ENCODE results near the gene PA2G4.
"Not testable (repeated sequence)": the region's sequence is repeated elsewhere in the genome, so short reads cannot be mapped to it uniquely, and the experiment has no call there.

PA2G4 gene

GRCh38 chr12:56154818-56155217 is 50.5 kb downstream of the PA2G4 start:
- DNase-seq = no peak

DNA sequence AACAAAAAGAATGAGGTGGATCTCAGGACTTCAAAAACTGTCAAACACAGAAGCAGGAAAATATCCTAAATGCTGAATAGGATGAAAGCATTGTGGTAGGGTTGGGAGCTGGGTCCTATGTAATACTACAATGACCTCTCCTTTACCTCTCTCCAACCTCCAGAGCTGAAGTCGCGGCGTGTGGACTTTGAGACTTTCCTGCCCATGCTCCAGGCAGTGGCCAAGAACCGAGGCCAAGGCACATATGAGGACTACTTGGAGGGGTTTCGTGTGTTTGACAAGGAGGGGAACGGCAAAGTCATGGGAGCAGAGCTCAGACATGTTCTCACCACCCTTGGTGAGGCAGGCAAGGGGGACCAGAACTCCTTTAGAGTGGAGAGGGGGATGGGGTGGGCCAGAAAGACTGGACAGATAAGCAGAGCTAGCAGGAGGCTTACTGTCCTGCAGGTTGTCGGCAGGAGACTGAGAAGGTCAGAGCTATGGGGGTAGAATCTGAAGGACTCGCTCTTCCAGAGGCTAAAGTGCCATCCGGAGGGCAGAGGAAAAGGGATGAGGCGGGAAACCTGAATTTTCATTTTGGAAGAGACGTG is 51.0 kb downstream of the PA2G4 start:
- no peak for DNase-seq

GRCh38 chr12:56156464-56157200 is 52.3 kb downstream of the PA2G4 start:
- not testable (repeated sequence) for DNase-seq

DNA sequence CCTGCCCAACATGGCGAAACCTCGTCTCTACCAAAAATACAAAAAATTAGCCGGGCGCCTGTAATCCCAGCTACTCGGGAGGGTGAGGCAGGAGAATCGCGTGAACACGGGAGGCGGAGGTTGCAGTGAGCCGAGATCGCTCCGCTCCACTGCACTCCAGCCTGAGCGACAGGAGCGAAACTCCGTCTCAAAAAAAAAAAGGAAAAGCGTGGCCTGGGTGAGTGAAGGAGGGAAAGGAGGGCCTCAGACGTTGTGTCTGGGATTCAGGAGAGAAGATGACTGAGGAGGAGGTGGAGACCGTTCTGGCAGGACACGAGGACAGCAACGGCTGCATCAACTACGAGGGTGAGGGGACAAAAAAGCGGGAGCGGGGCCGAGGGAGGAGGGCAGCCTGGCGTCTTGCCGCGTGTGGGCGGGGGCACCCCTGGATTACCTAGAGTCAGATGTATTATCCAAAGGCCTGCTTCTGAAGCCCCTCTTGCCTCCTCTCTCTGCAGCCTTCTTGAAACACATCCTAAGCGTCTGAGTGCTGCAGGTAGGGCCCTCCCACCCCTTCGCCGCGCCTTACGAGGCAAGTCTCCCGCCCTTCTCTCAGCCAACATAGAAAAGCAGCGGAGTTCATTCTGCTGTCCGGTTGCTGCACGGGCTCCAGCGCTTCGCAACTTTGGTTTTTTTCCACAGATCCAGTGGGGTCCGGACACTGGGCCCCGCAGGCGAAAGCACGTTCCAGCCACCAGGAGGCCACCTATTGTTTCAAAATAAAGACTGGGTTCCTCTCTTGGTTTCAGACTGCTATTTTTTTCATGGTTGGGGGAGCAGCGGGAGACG is 53.1 kb downstream of the PA2G4 start:
- peak; percentile 53 for DNase-seq

DNA sequence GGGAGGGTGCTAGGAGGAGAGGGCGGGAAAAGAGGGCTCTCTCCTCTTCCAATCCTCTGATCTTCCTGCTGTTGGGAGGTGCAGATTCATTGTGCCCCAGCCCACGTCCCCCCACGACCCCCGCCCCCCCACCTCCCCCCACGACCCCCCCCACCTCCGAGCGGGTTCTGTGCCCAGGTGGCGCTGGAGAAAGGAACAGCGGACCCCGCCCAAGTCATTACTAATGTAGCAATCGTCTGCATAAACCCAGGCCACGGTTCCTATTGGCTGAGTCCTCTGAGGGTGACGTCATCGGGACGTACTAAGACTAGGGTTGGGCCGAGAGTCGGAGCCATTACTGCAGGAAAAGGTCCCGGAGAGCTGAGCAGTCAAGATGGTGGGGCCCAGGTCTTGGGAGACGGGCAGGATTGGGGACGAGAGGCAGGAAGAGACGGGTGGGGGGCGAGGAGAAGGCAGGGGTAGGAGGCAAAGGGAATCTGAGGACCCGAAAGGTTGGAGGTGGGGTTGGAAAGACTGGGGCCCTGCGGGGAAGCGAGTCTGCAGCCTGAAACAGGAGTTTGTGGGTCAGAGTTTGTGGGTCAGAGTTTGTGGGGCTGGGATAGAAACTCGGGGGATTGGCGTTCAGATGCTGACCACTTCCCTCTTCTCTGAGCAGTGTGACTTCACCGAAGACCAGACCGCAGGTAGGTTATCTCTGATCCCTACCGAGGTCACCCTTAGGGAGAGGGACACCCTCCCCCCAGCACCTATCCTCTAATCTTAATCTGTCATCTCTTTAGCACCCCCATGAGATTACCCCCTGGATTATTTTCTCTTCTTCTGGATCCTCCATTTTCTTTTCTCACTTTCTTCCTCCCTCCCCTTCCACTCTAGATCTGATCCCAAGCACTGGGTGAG is 53.9 kb downstream of the PA2G4 start, which contains the start of gene MYL6:
Gene MYL6, plus strand, starts transcription at position 331 of the 897 bp plus-strand sequence. Its CDS starts 43 bp downstream, at position 374.
- DNase-seq = peak; percentile 83

DNA sequence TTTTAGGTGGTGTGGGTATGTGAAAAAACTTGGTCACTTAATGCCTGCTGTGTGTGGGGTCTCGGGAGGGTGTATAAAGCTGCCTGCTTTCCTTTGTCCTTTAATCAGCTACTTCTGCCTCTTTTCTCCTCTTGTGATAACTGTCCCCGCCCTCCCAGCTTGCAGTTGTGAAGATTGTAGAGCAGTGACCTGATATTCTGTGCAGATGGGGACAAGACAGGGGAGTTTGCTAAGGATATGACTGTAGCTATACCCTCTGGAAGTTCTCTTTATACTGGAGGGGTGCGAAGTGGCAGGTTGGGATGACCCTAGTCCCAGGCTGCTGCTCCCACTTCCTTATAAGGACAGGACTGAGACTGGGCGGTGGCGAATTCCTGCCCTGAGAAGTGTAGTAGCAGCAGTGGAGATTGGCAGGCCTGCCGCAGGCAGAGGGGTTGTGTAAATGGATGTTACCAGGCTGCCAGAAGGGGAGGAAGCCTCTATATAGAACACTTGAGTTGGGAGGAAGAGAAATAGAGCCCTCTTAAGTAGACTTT is 54.6 kb downstream of the PA2G4 start:
- peak; percentile 21 for DNase-seq

DNA sequence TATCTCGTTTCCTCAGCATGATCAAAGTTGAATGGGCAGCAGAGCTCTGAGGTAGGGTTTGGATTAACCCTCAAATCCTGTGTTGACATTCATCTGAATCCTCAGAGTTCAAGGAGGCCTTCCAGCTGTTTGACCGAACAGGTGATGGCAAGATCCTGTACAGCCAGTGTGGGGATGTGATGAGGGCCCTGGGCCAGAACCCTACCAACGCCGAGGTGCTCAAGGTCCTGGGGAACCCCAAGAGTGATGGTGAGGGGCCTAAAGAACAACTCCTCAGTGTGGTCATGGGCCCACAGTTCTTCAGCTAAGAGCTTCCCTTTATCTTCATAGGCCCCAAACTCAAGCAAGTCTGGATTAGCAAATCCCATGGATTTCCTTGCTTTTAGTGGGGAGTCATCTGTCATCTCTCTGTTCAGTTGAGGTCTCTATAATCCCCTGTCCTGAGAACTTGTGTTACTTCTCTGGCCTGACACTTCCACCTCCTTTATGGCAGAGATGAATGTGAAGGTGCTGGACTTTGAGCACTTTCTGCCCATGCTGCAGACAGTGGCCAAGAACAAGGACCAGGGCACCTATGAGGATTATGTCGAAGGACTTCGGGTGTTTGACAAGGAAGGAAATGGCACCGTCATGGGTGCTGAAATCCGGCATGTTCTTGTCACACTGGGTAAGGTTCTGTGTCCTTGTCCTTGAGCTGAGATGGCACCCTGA is 55.3 kb downstream of the PA2G4 start:
- no peak for DNase-seq

DNA sequence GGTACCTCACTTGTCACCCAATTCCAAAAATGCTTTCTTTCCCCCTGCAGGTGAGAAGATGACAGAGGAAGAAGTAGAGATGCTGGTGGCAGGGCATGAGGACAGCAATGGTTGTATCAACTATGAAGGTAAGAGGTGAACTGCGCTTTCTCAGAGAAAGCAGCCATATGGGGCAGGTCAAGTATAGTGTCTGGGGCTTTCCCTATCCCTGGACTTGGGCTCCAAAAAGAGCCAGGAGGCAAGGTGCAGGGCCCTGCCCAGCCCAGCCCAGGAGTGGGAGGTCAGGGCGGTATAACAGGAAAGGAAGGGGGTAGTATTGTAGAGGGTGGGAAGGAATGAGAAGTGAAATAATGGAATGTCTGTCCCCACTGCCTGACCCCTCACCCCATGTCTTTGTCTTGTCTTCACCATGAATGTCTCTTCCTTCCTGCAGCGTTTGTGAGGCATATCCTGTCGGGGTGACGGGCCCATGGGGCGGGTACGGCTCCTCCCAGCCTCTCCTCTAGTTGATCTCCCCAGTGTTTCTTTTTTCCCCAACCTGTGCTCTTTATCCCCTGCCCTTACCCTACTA is 55.9 kb downstream of the PA2G4 start:
- peak; percentile 58 for DNase-seq

DNA sequence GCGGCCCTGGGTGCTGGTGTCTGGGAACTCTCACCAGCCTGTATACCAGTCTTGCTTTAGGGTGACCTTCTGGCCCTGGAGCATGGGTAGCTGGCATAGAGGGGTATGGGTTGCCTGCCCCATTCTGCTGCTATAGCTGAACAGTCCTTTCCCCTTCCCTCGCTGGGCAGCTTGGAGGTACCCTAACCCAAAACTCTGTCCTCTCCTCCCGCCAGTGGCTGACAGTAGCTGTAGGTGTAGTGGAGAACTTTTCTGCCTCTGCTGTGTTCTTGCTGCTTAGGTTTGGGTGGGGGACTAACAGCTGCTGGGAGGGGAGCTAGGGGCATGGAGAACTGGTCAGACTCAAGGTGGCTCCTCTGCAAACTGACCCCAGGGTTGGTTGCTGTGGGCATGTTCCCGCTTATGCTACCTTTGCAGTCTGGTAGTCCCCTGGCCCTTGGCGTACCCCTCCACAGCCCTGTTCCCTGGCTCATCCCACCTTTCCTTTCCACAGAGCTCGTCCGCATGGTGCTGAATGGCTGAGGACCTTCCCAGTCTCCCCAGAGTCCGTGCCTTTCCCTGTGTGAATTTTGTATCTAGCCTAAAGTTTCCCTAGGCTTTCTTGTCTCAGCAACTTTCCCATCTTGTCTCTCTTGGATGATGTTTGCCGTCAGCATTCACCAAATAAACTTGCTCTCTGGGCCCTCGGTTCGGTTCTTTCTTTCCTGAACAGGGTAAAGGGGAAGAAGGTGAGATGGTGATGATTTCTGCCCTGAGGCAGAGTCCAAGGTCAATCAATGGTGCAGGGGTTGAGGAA is 56.7 kb downstream of the PA2G4 start:
- no peak for DNase-seq

DNA sequence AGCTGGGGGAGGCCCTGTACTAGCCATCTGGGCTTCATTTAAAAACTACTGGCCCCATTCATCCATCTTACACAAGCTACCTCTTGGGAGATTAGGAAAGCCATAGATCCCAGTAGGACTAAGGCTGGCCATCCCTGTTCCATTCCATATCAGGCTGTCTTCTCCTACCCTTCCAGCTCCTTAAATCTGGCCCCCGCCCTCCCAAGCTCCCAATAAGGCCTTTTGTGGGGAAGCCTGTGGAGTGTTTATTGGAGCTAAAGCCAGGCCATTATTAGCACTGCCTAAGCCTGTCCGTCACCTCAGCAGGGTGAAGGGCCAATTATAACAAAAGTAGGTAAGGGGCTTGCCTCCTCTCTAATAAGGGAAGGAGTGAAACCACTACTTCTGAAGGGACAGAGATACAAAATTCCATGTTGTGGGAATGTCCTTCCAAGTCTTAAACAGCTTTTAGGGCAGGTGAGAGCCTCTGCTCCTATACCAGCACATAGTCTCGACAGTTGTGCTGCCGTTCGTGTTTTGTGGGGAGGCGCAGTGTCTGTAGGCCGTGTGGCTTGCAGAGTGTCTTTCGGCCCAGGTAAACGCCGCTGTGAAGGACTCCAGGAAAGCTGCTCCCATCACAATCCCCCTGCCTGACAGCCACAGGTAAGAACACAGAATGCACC is 57.5 kb downstream of the PA2G4 start:
- DNase-seq = no peak

DNA sequence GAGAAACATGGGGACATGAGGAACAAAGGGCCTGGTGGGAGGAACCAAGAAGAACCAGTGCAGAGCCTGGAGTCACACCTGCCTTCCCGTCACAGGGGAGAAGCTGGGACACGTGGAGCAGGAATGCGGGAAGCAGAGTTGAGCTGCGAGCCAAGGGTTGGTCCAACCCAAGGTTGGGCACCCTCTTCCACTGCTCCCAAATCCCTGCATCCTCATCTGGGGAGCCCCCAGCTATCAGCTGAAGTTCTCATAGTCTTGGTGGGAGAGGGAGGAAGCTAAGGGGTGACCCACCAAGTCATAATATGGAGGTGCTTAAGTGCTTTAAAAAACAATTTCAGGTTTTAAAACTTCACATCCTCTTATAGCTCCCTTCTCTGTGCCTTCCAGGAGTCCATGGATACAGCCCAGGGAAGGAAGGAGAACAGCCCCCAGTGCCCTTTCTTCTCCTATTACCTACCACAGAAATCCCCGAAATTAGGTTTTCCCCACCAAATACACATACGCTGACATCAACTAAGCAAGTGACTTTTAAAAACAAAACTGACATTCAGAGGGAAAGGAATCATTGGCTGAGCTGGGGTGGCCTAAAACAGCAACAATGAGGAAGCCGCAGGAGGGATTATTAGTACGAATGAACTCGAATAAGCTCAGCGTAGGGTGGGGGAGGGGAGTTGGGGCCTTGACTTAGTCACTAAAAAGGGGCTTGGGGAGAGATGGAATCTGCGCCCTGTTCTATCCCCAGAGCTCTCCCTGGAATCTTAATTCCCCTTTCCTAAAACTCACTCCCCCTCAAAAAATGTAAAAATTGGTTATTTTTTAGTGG is 58.3 kb downstream of the PA2G4 start:
- no peak for DNase-seq

Data from stimulated activated CD4-positive, alpha-beta T cell treated with anti-CD3 and anti-CD28 coated beads, Interleukin-4, amount 100 ng/mL, for 1 hour (primary cell).